ENCODE results near the gene MAN2C1.
A peak's percentile ranks its signal among the peaks of the same experiment; 100 is the strongest.
"Not testable (repeated sequence)": the region's sequence is repeated elsewhere in the genome, so short reads cannot be mapped to it uniquely, and the experiment has no call there.

MAN2C1 gene

GRCh38 chr15:75342221-75342620 lies 26.2 kb downstream of the MAN2C1 start:
- no peak for DNase-seq

DNA sequence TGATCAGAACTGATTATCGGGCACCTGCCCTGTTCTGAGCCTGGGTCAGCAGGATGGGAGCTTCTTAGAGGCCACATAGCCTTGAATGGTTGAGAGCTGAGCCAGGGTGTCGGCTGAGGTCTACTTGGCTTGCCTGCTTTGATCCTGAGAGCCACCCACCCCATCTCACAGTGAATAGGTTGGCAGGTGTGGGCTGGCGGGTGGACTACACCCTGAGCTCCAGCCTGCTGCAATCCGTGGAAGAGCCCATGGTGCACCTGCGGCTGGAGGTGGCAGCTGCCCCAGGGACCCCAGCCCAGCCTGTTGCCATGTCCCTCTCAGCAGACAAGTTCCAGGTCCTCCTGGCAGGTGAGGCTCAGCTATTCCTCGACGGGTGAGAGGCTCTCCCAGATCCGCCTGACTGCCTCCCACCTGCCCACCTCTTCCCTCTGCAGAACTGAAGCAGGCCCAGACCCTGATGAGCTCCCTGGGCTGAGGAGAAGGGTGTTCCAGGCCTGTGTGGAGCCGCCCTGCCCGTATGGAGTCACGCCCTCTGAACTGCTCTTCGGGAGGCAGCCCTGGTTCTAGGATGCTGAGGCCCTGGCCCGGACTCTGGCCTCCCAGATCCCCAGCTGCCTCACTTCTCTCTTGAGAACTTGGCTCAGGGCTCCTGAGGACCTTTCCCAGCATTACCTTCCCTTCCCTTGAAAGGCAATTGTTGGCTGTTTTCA lies 28.7 kb downstream of the MAN2C1 start:
- DNase-seq = no peak

DNA sequence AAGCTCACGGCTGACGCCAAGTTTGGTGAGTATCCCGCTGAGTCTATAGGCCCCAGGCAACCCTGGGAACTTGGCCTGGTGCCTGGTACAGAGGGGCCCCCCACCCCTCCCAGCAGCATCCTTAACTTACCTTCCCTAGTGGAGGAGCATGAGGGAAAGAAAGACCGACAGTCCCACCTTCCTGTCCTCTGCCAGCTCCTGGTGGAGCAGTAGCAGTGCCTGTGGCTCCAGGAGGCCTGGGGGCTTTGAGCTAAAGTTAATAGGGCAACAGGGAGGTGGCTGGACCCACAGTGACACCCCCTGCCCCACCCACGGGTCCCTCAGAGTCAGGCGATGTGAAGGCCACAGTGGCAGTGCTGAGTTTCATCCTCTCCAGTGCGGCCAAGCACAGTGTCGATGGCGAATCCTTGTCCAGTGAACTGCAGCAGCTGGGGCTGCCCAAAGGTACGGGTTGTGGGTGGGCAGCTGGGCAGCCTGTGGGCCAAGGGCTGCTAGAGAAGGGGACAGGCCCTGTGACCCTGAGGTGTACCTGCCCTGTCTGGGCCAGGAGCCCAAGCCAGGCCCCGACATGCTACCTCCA lies 29.7 kb downstream of the MAN2C1 start:
- no peak for DNase-seq

- peak; percentile 83 for DNase-seq
Measured at GRCh38 chr15:75335705-75336355, 32.6 kb downstream of the MAN2C1 start, which contains the start of gene COMMD4. Gene COMMD4 (plus strand): TSS chr15:75336063. CDS start chr15:75336090, 27 bp downstream.

DNA sequence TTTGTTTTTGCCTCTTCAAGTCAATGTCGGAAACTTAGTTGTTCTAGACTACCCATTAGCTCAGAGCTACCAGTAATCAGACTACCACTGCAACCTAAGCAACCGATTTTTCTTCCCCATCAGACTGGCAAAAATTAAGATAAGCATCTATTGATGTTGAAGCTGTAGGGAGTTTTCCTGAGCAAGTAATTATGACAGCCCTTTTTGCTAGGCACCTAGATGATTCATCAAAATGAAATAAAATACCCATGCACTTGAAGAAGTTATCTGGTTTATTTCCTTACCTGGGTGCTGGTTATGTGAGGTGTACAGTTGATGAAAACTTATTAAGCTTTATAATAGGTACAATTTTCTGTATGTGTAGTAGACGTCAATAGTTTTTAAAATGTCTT lies 33.1 kb downstream of the MAN2C1 start:
- no peak for DNase-seq

GRCh38 chr15:75333654-75334419 lies 34.6 kb downstream of the MAN2C1 start:
- not testable (repeated sequence) for DNase-seq

DNA sequence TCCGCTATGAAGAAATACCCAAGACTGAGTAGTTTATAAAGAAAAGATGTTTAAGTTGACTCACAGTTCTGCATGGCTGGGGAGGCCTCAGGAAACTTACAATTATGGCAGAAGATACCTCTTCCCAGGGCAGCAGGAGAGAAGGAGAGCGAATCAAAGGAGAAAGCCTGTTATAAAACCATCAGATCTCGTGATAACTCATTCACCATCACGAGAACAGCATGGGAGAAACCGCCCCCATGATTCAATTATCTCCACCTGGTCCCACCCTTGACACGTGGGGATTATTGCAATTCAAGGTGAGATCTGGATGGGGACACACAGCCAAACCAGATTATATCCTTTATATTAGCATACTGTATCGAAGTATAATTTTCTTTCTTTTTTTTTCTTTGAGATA lies 36.3 kb downstream of the MAN2C1 start:
- not testable (repeated sequence) for DNase-seq

DNA sequence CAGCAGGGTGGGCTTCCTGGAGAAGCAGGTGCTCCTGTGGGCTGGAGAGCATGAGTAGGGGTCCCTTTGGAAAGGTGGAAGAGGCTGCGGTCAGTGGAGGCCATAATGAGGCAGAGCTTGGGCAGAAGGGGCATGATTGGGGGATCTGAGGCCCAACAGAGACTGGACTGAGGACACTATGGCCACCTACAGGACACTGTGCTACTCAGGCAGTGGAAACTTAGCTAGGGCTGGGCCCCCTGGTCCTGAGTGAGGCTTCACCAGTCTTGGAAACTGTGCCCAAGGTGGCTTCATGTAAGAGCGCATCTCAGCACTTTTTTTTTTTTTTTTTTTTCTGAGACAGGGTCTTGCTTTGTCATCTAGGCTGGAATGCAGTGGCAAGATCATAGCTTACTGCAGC lies 38.8 kb downstream of the MAN2C1 start:
- no peak for DNase-seq

- DNase-seq = no peak
Measured at GRCh38 chr15:75328493-75329314, 39.7 kb downstream of the MAN2C1 start.

DNA sequence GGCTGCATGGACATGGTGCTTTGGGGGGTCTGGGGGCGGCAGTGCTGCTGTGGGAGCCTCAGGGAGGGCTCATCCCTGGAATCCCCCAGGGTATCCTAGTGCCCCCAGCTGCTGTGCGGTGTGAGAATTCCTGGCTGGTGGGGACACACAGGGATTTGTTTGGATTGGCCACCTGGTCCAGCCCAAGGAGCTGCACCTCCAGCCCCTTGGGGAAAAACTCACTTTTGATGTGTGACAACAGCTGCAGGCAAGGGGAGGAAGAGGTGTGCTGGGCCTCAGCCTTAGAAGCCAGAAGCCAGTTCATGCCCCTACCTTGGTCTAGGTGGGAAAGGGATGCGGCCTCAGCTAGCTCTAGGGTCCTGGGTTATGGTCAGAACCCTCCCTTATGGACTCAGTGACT lies 40.9 kb downstream of the MAN2C1 start:
- no peak for DNase-seq

DNA sequence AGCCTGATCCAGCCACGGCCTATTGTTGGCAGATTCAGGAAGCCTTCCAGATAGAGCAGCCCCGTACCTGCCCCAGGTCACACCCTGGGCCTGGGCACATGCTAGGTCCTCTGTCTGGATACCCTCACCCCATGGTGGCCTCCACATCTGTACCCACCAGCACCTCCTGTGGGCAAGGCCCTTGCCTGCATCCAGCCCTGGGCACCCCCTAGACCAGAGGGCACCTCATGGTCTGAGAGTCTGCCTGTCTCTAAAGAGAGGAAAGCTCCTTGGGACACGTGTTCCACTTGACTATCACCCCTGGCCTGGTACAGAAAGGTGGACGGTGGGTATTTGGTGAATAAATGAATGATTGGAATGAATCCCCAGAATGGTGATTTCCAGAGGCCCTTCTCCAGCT lies 41.4 kb downstream of the MAN2C1 start:
- no peak for DNase-seq

DNA sequence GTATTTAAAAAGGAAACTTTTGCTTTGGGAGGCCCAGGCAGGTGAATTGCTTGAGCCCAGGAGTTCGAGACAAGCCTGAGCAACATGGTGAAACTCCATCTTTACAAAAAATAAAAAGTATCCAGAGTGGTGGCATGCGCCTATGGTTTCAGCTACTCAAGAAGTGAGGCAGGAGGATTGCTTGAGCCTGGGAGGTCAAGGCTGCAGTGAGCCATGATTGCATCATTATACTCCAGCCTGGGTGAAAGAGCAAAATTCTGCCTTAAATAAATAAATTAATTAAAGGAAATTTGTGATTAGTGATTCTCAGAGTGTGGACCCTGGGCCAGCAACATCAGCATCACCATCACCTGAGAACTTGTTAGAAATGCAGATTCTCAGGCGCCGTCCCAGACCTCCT lies 42.5 kb downstream of the MAN2C1 start:
- DNase-seq = no peak

- no peak for DNase-seq
Measured at GRCh38 chr15:75321711-75322110, 46.7 kb downstream of the MAN2C1 start.

DNA sequence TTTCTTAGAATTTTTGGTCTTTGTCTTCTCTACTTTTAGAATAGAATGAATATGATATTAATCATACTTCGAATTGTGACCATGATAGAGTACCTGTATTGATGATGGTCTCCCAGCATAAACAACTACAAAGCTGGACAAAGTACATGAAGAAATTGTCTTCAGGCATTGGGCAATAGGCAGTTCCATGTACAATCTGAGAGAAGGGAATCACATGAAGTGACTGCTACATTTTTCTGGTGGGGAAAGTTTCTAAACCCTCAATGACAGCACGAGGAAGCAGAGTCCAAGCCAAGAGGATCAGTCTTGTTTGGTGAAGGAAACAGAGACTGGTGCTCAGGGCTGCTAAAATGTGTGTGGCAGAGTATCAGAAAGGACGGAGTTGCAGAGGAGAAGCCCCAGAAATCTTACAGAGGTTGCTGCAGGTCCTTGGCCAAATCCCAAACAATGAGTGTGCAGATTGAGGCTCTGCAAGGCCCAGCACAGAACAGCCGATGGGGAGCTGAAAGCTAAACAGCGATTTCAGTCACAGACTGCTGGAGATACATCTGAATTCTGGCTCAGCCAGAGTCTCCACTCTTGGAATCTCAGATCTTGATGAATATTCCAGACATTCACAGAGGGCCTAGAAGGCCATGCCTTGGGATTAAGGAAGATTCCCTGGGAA lies 49.0 kb downstream of the MAN2C1 start:
- DNase-seq = not testable (repeated sequence)

- DNase-seq = no peak
Measured at GRCh38 chr15:75314552-75315290, 53.7 kb downstream of the MAN2C1 start.

DNA sequence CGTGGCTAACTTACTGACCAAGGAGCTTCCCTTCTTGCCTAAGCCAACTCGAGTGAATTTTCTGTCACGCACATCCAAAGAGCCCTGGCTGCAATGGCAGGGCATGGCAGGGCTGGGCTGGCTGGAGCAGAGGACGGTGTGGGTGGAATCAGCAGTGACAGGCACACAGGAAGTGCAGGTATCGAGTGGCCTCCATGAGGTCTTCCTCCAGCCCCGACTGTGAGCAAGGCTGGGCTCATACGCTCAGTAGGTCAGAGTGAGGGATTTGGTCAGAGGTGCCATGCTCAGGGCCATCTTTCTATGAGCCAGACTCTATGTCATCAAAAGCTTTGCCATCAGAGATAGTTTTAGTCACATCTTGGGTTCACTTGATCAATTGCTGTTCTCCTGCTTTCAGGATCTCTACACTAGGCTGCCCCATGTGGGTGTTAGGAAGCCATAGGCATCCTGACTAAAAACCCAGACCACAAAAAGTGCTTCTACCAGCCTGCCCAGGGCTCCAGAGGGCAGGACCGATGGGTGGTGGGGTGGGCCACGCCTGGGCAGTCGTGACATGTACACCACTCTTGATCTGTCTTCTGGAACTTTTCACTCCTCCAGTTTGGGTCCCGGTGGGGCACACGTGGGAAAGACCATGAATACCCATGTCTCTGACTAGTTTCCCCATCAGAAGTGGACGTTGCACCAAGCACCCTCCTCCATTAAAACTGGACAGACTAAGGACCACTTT lies 55.1 kb downstream of the MAN2C1 start:
- DNase-seq = no peak

DNA sequence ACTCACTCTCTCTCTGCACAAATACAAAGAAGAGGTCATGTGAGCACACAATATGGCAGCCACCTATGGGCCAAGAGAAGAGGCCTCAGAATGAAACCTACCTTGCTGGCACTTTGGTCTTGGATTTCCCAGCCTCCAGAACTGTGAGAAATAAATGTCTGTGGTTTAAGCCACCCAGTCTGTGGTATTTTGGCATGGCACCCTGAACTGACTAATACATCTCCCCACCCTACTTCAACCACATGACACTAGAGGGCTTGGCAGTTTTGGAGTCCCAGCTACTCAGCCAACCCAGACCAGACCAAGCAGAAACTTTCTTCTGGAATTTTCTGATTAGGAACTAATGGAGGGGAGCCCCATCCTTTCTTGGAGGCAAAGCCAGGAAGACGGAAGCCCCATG lies 55.9 kb downstream of the MAN2C1 start:
- not testable (repeated sequence) for DNase-seq

GRCh38 chr15:75309711-75310110 lies 58.7 kb downstream of the MAN2C1 start:
- DNase-seq = no peak

DNA sequence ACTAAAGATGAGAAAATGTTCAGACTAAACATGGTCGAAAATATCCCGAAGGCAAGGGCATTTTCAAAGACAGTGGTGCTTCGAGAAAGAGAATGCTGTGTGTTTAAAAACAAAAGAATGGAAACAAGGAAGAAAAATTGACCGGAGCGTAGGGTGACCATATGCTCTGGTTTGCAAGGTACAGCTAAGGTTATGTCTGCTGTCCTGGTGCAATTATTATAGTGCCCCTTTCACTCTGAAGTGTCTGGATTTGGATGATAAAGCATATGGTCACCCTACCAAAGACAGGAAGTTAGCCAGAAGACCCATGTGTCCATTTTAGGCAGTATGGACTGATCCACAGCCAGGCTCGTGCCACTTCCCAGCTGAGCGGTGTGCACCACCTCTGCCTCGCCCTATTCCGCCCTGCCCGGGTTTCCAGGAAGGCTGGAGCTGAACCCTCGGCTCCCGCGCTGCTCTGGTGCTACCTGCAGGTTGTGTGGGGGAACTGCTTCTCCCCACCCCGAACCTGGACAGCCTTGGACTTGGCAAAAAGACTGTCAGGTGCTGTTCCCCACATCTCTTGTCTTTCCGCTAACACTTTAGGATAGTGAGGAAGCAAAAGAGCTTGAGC lies 60.5 kb downstream of the MAN2C1 start:
- peak; percentile 56 for DNase-seq

DNA sequence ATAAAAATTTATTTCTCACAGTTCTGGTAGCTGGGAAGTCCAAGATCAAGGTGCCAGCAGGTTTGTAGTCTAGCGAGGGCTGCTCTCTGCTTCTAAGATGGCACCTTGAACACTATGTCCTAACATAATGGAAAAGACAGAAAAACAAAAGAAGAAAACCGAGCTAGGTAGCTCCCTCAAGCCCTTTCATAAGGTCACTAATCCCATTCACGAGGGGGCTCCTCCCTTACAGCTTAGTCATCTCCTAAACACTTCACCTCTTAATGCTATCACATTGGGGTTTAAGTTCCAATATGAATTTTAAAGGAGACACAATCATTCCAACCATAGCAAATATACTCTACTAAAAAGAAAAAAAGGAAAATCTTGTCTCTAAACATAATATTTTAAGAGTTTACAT lies 62.2 kb downstream of the MAN2C1 start:
- no peak for DNase-seq

All from SHP77 treated with DMSO at 0.1 percent for 48 hours (cell line).